K562 (cell line): ENCODE data around the gene B3GAT3. TPM values are rescaled to one million over a fixed set of nuclear protein-coding genes. Genes with fewer than 3 reads are reported as not detected.

Experiments used
- ARNT ChIP-seq, 2 experiments: fragments of 450-650 bp; IDR thresholded peaks; 2 replicates each; pipeline ENCODE4 v1.6.1; 2016; ENCODE audit warnings: mild to moderate bottlenecking in 1 of 2
- GTF2F1 ChIP-seq: IDR thresholded peaks from 2 replicates; pipeline ENCODE4 v1.6.1; 2011; ENCODE audit warnings: low read depth, low read length, improper control_type of control experiment
- L3MBTL2 ChIP-seq: fragments of 450-650 bp; IDR thresholded peaks from 2 replicates; pipeline ENCODE4 v1.6.1; 2016; ENCODE audit warnings: mild to moderate bottlenecking, moderate library complexity
- PCBP1 ChIP-seq: fragments of 200-400 bp; formaldehyde crosslinking; IDR thresholded peaks from 2 replicates; pipeline ENCODE4 v1.6.1; 2018; ENCODE audit warnings: mild to moderate bottlenecking, low read depth, low read length; ENCODE audit not compliant: poor library complexity, severe bottlenecking
- RBFOX2 ChIP-seq: fragments of 200-400 bp; formaldehyde crosslinking; IDR thresholded peaks from 2 replicates; pipeline ENCODE4 v1.6.1; 2017; ENCODE audit warnings: low read depth, mild to moderate bottlenecking, low read length, moderate library complexity
- SP1 ChIP-seq: sonication (generic); formaldehyde crosslinking; IDR thresholded peaks from 2 replicates; pipeline ENCODE4 v1.8.1; 2022; ENCODE audit warnings: mild to moderate bottlenecking, missing genetic modification reagents
- TAF1 ChIP-seq: IDR thresholded peaks from 2 replicates; pipeline ENCODE4 v1.6.1; 2011; ENCODE audit warnings: mild to moderate bottlenecking, low read length, moderate library complexity; ENCODE audit not compliant: insufficient read depth, control insufficient read depth, severe bottlenecking; ENCODE audit errors: extremely low read depth
- TOE1 ChIP-seq, 2 experiments: fragments of 450-650 bp in 1 of 2; sonication (generic) in 1 of 2; formaldehyde crosslinking in 1 of 2; IDR thresholded peaks; 2 replicates each; pipeline versions ENCODE4 v1.7.1 to v1.8.0; 2016 to 2022; ENCODE audit warnings: borderline replicate concordance in 2 of 2, mild to moderate bottlenecking in 2 of 2, antibody characterized with exemption in 1 of 2, inconsistent platforms in 1 of 2, low read depth in 1 of 2, missing genetic modification reagents in 1 of 2, moderate library complexity in 1 of 2
- polyA plus RNA-seq, 8 experiments: library from polyadenylated mRNA; depleted of rRNA in 4 of 8; stranded (reverse) in 5 of 8; unstranded in 3 of 8; fragments of >200 nt; fragmentation: Nextera tagmentation in 2 of 8; fragmentation: Illumina TruSeq in 1 of 8; extraction: Ambion mirVana in 2 of 8; extraction: Trizol in 1 of 8; gene quantifications; 2 replicates each; pipeline versions ENCODE4 v1.2.1 to v1.2.3, GENCODE V29; 2011 to 2014; ENCODE audit warnings: inconsistent platforms in 1 of 8, missing spikeins in 1 of 8
- total RNA-seq, 7 experiments: library from RNA; depleted of rRNA in 6 of 7; stranded (reverse); fragments of >200 nt in 6 of 7; fragmentation: Illumina TruSeq in 2 of 7; extraction: Trizol in 2 of 7; gene quantifications; 2 replicates each; pipeline versions ENCODE4 v1.2.1 to v1.2.3, GENCODE V29; 2011 to 2021; ENCODE audit warnings: low replicate concordance in 1 of 7
- TF ChIP-seq, protein P1 (sequence below): fragments of 250-450 bp; sonication (Bioruptor Pico); IDR thresholded peaks from 2 replicates; pipeline ENCODE4 v1.4.0; 2020
- TF ChIP-seq, protein P2 (sequence below): fragments of 450-650 bp; formaldehyde crosslinking; IDR thresholded peaks from 2 replicates; pipeline ENCODE4 v1.4.0; 2022; ENCODE audit warnings: mild to moderate bottlenecking, moderate library complexity
- TF ChIP-seq, protein P3 (sequence below): fragments of 450-650 bp; IDR thresholded peaks from 2 replicates; pipeline ENCODE4 v1.6.1; 2017; ENCODE audit warnings: antibody characterized with exemption
- TF ChIP-seq, protein P4 (sequence below): sonication (generic); formaldehyde crosslinking; IDR thresholded peaks from 2 replicates; pipeline ENCODE4 v1.5.0; 2020; ENCODE audit warnings: missing genetic modification reagents
- TF ChIP-seq, protein P5 (sequence below), 3 experiments: fragments of 200-800 bp in 1 of 3; sonication (Bioruptor generic) in 1 of 3; sonication (generic) in 1 of 3; formaldehyde crosslinking in 1 of 3; IDR thresholded peaks; 2 replicates each; pipeline versions ENCODE4 v1.6.1 to v1.8.0; 2016 to 2022; ENCODE audit warnings: mild to moderate bottlenecking in 2 of 3, missing compliant biosample characterization in 2 of 3, missing genetic modification characterization in 2 of 3, missing genetic modification reagents in 1 of 3

B3GAT3 gene
- total and polyA plus RNA-seq, 9 of the 15 experiments (the other 6 are each of a cell fraction or from before 2014, with no cell fraction given), result 0.30 to 64.0 (median 21.4) TPM

- TF ChIP-seq, protein P1, sequence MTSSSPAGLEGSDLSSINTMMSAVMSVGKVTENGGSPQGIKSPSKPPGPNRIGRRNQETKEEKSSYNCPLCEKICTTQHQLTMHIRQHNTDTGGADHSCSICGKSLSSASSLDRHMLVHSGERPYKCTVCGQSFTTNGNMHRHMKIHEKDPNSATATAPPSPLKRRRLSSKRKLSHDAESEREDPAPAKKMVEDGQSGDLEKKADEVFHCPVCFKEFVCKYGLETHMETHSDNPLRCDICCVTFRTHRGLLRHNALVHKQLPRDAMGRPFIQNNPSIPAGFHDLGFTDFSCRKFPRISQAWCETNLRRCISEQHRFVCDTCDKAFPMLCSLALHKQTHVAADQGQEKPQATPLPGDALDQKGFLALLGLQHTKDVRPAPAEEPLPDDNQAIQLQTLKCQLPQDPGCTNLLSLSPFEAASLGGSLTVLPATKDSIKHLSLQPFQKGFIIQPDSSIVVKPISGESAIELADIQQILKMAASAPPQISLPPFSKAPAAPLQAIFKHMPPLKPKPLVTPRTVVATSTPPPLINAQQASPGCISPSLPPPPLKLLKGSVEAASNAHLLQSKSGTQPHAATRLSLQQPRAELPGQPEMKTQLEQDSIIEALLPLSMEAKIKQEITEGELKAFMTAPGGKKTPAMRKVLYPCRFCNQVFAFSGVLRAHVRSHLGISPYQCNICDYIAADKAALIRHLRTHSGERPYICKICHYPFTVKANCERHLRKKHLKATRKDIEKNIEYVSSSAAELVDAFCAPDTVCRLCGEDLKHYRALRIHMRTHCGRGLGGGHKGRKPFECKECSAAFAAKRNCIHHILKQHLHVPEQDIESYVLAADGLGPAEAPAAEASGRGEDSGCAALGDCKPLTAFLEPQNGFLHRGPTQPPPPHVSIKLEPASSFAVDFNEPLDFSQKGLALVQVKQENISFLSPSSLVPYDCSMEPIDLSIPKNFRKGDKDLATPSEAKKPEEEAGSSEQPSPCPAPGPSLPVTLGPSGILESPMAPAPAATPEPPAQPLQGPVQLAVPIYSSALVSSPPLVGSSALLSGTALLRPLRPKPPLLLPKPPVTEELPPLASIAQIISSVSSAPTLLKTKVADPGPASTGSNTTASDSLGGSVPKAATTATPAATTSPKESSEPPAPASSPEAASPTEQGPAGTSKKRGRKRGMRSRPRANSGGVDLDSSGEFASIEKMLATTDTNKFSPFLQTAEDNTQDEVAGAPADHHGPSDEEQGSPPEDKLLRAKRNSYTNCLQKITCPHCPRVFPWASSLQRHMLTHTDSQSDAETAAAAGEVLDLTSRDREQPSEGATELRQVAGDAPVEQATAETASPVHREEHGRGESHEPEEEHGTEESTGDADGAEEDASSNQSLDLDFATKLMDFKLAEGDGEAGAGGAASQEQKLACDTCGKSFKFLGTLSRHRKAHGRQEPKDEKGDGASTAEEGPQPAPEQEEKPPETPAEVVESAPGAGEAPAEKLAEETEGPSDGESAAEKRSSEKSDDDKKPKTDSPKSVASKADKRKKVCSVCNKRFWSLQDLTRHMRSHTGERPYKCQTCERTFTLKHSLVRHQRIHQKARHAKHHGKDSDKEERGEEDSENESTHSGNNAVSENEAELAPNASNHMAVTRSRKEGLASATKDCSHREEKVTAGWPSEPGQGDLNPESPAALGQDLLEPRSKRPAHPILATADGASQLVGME (CRISPR knock-in tag), result 0 out of 2 replicates have a peak, but pooled peaks have one; percentile 19
- TF ChIP-seq SP1 (0 out of 2 replicates have a peak, but pooled peaks have one; percentile 4), RBFOX2 (peak; percentile 52), PCBP1 (peak; percentile 90), TOE1 (IDR thresholded peaks at IDR 0.05; ENCODE audit: borderline replicate concordance) (peak; percentile 55; the same call in 1 of the 2 replicates), TOE1 (CRISPR knock-in tag; IDR thresholded peaks at IDR 0.05; ENCODE audit: borderline replicate concordance, low read depth) (no peak), L3MBTL2 (peak; percentile 84), ARNT (IDR thresholded peaks at IDR 0.05) (0 out of 4 replicates have a peak, but pooled peaks of 1 of the 2 experiments have one; percentile 22), TAF1 (peak; percentile 9), GTF2F1 (no peak)
- TF ChIP-seq, protein P2, sequence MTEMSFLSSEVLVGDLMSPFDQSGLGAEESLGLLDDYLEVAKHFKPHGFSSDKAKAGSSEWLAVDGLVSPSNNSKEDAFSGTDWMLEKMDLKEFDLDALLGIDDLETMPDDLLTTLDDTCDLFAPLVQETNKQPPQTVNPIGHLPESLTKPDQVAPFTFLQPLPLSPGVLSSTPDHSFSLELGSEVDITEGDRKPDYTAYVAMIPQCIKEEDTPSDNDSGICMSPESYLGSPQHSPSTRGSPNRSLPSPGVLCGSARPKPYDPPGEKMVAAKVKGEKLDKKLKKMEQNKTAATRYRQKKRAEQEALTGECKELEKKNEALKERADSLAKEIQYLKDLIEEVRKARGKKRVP (CRISPR knock-in tag), result 0 out of 2 replicates have a peak, but pooled peaks have one; percentile 36
- TF ChIP-seq, protein P3, sequence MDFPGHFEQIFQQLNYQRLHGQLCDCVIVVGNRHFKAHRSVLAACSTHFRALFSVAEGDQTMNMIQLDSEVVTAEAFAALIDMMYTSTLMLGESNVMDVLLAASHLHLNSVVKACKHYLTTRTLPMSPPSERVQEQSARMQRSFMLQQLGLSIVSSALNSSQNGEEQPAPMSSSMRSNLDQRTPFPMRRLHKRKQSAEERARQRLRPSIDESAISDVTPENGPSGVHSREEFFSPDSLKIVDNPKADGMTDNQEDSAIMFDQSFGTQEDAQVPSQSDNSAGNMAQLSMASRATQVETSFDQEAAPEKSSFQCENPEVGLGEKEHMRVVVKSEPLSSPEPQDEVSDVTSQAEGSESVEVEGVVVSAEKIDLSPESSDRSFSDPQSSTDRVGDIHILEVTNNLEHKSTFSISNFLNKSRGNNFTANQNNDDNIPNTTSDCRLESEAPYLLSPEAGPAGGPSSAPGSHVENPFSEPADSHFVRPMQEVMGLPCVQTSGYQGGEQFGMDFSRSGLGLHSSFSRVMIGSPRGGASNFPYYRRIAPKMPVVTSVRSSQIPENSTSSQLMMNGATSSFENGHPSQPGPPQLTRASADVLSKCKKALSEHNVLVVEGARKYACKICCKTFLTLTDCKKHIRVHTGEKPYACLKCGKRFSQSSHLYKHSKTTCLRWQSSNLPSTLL, result no peak
- TF ChIP-seq, protein P4, sequence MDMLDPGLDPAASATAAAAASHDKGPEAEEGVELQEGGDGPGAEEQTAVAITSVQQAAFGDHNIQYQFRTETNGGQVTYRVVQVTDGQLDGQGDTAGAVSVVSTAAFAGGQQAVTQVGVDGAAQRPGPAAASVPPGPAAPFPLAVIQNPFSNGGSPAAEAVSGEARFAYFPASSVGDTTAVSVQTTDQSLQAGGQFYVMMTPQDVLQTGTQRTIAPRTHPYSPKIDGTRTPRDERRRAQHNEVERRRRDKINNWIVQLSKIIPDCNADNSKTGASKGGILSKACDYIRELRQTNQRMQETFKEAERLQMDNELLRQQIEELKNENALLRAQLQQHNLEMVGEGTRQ (CRISPR knock-in tag), result peak; percentile 82
- TF ChIP-seq, protein P5, sequence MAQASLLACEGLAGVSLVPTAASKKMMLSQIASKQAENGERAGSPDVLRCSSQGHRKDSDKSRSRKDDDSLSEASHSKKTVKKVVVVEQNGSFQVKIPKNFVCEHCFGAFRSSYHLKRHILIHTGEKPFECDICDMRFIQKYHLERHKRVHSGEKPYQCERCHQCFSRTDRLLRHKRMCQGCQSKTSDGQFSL (CRISPR knock-in tag; IDR thresholded peaks at IDR 0.05), result peak; percentile 45; the same call in 1 of the 2 replicates
- TF ChIP-seq, protein P5 (tag; IDR thresholded peaks at IDR 0.05), result no peak
Observed at GRCh38 chr11:62602141-62603071, 19.4 kb downstream of the B3GAT3 start (continued).
